HL-60/S4 treated with phorbol 12-myristate 13-acetate at 8.2 ng/mL for 4 days and 3 days (cell line): ENCODE results near the gene FBXL13.
"Not testable (repeated sequence)": the region's sequence is repeated elsewhere in the genome, so short reads cannot be mapped to it uniquely, and the experiment has no call there.

Experiments used
- in situ Hi-C: fragments of 300-500 bp; cut with MboI; formaldehyde crosslinking; loops from 2 replicates; pipeline ENCODE4 v1.15.0; 2022; ENCODE audit warnings: low sequenced_read_pairs

Gene FBXL13

GRCh38 chr7:102780926-102781325 lies 293.7 kb downstream of the FBXL13 start:
- in situ Hi-C loops = not testable (repeated sequence)

DNA sequence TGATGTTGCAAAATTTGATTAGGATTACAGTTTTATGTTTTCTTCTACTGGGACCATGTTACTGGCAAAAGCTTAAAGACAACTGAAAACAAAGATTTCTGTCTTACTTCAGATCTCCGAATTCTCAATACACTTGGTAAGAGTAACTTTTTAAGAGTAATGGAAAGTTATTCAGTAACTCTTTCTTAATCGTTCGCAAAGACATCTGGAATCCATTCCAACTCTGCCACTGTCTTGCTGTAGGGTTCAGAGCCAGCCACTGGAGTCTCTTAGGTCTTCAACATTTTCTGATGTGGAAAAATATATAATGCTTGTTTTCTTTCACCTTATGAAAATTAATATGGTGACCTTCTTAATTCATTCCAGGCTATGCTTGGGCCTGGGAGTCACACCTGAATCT lies 295.9 kb downstream of the FBXL13 start:
- in situ Hi-C loops = not testable (repeated sequence)

GRCh38 chr7:102776217-102776616 lies 298.4 kb downstream of the FBXL13 start:
- in situ Hi-C loops = not testable (repeated sequence)

- in situ Hi-C loops = loop anchor here (25.0 kb wide), 1 partner anchor 292 kb away; the partner anchor contains the start of gene FBXL13
These were observed 304.1 kb downstream of the FBXL13 start for GRCh38 chr7:102770467-102770866.

DNA sequence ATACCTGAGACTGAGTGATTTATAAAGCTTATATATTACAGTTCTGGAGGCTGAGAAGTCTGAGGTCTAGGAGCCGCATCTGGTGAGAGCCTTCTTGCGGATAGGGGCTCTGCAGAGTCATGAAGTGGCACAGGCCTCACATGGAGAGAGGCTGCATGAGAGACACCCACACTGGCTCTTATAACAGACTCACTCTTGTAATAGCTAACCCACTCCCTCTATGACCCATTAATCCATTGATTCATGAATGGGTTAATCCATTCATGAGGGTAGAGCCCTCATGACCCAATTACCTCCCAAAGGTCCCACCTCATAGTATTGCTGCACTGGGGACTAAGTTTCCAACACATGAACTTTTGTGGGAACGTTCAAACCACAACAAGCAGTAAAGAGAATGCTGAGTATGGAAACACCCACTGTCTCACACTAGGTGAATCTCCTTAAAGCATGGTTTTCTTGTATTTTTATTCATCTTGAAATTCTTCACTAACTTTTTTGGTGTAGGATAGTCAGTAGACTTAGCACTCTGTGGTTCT lies 304.9 kb downstream of the FBXL13 start:
- in situ Hi-C loops = loop anchor here (25.0 kb wide), 1 partner anchor 293 kb away; the partner anchor contains the start of gene FBXL13

- in situ Hi-C loops = loop anchor here (25.0 kb wide), 1 partner anchor 299 kb away; the partner anchor contains the start of gene FBXL13
These were observed 311.2 kb downstream of the FBXL13 start for GRCh38 chr7:102763295-102763905.
